GM19193 (cell line): ENCODE results near the gene GRIFIN.

Experiments used
- POLR2A ChIP-seq: IDR thresholded peaks from 4 replicates; pipeline ENCODE4 v1.6.1; 2011; ENCODE audit not compliant: insufficient read depth, insufficient read length; ENCODE audit errors: extremely low read depth

The GRIFIN gene

GRCh38 chr7:2479276-2480069 is 3.3 kb upstream of the GRIFIN start:
- TF ChIP-seq POLR2A: no peak

DNA sequence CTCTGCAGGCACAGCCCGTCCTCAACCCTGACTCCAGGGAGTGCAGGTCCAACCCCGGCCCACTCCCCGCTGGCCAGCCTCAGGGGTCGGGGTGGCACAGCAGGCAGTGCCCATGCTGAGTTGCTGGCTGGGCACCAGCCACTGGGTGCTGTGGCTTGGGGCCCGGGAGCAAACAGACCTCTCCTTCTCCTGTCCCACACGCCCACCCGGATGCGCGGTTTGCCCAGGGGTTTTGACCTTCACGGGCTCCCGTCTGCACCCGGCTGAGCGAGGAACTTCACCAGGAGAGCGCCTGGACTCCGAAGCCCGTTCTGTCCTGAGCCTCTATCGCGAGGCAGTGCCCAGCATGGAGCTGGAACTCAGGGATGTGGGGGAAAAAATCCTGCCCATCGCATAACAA is 2.6 kb upstream of the GRIFIN start:
- TF ChIP-seq POLR2A: no peak

DNA sequence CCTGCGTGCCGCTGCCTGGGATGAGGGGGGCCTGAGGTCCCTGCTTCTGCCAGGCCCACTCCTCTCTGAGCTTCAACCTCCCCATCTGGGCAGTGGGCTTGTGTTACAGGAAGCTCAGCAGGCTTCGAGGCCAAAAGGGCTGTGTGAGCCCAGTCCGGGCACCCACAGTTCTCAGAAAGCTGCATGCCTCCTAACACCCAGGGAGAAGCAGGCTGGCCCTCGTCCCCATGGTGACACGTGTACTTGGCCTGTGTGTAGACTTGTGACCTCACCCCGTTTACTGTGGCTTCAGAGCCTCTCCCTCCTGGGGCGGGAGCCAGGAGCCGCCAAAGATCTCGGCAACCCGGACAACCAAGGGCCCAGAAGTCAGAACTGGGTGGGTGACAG is 2.2 kb upstream of the GRIFIN start:
- no peak for TF ChIP-seq POLR2A

GRCh38 chr7:2477447-2478398 is 1.5 kb upstream of the GRIFIN start:
- TF ChIP-seq POLR2A: no peak

DNA sequence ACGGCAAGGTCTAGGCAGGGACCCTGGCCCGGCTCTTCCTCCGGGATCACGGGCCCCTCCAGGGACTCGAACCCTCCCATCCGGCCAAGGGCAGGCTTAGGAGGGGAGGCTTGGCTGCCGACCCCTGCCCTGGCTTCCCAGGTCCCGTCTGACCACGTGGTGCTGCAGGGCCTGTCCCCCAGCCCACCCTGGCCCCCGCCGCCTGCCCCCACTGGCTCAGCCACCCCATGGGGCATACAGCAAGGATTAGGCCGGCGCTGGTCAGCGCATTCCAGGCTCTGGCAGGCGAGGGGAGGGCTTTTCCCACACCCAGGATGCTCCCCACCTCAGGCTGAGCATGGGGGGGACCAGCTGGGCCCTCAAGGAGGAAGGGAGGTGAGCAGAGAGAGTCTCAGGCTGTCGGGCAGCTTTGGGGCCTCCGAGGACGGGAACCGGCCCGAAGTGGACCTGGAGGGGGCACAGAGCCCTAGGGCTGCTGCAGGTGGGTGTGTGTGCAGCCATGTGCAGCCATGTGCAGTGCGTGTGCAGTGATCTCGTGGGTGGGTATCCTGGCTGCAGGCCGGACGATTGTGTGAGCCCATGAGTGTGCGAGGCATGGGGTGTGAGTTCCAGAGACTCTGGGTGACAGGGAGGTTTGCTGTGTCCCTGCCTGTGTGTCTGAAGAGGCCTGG is 713 bp upstream of the GRIFIN start:
- TF ChIP-seq POLR2A: no peak

DNA sequence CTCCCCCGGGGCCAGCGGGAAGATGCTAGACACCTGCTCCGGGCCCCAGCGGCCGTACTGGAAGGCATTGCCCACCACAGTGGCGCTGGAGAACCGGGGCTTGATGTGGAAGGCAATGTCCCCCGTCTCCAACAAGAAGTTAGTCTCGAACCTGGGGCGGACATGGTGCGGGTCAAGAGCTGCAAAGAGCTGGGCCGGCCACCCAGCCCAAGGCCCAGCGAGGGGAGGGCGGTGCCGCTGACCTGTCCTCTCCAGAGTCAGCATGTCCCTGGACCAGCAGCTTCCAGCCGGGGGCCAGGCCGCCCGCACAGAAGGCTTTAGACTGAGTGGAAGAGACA is 551 bp downstream of the GRIFIN start:
- TF ChIP-seq POLR2A: no peak

GRCh38 chr7:2474813-2475677 is 1.2 kb downstream of the GRIFIN start:
- no peak for TF ChIP-seq POLR2A

- no peak for TF ChIP-seq POLR2A
These were observed 2.0 kb downstream of the GRIFIN start for GRCh38 chr7:2474224-2474623.

DNA sequence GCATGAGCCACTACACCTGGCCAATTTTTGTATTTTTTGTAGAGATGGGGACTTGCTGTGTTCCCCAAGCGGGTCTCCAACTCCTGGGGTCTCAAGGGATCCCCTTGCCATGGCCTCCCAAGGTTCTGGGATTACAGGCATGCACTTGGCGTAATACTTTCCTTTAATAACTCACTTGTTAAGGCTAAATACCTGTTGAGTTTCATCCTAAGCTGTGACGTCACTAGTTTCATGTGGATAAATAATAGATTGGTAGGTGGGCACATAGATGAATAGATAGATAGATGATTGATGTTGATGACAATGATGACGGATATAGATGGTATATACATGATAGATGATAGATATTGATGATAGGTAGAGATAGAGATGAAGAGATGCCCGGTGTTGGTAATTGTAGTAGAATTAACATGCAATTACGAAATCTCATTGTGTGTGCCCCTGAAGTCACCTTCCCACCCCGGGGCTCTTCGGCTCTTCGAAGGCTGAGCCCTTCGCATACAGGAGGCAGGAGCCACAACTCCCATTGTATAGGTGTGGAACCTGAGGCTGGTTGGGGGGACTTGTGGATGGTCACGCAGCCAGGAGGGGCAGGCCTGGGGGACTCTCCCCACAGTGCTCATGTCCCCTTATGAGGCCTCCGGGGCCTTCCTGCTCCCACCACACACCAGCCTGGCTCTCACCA is 2.6 kb downstream of the GRIFIN start:
- TF ChIP-seq POLR2A: no peak

GRCh38 chr7:2472739-2473138 is 3.5 kb downstream of the GRIFIN start:
- TF ChIP-seq POLR2A: no peak

DNA sequence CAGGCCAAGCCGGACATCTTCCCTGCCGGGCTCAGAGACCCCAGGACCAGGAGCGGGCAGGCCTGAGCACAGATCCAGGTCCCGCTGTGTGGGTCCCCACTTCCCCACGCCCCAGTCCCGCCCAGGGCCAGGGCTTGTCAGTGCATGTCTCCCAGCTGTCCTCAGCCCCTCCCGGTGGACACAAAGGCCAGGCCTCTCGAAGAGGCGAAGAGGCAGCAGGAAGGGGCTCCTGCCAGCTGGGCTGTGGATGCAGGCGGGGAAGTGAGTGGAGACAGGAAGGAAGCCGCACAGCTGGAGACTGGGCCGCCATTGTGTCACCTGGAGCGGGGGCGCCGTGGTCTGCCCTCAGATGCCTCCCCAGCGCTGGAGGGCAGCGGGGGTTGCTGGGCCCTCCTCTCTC is 4.8 kb downstream of the GRIFIN start:
- TF ChIP-seq POLR2A: no peak

DNA sequence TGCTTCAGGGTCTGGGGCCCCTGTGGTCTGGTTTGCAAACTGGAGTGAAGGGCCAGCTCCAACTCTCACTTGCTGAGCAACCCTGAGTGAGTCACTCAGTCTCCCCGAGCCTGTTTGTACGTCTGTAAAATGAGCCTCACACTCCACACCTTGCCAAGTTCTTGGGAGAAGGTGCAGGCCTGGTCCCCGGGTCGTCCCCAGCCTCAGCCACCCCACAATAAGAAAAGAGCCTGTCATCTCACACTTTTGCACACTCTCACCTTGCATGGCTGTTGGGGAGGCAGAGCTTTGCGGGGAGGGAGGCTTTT is 5.2 kb downstream of the GRIFIN start:
- TF ChIP-seq POLR2A: no peak

- TF ChIP-seq POLR2A: no peak
These were observed 5.8 kb downstream of the GRIFIN start for GRCh38 chr7:2470204-2471021.

- no peak for TF ChIP-seq POLR2A
These were observed 8.0 kb downstream of the GRIFIN start for GRCh38 chr7:2468227-2468626.

- TF ChIP-seq POLR2A: no peak
These were observed 9.5 kb downstream of the GRIFIN start for GRCh38 chr7:2466675-2467074.
